ENCODE results near the gene ARHGEF1.

DNA sequence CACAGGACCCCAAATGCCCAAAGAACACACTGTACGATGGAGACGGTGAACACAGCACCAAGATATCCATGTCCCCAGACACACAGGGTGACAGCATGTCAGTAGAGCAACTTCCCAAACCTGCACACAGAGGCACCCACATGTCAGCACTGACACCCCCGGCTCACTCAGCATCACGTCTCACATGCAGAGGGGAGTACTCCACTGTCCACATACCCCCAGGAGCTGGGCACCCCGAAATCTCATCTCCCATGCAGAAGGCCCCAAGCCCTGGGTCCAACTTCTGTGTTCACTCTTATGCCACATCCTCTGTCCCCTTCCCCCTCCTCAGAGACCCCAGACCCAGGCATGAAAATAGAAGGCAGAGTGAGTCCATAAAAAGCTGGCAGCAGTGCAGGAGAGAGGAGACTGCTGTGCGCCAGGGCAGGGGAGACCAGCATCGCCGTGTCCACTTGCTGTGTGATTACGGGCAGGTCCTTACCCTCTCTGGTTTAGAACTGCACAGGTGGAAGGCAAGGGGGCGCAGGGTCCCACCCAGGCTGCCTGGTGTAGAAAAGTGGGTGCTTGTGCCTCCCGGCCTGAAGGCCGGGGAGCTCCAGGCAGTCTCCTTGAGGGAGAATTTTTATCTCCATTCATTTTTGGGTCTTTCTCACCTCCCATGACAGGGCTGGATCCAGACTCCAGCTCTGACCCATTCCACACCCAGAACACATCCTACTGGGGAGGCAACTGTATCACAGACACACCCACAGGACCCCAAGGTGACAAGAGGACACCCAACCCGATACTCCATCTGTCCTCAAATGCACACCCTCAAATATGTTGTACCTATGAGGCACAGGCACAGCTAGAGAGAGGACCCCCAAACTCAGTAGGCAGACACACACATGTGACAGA, 28.3 kb downstream of the ARHGEF1 start:
- no peak for TF ChIP-seq POLR2A (IDR thresholded peaks at IDR 0.05)
- TF ChIP-seq, protein P1, sequence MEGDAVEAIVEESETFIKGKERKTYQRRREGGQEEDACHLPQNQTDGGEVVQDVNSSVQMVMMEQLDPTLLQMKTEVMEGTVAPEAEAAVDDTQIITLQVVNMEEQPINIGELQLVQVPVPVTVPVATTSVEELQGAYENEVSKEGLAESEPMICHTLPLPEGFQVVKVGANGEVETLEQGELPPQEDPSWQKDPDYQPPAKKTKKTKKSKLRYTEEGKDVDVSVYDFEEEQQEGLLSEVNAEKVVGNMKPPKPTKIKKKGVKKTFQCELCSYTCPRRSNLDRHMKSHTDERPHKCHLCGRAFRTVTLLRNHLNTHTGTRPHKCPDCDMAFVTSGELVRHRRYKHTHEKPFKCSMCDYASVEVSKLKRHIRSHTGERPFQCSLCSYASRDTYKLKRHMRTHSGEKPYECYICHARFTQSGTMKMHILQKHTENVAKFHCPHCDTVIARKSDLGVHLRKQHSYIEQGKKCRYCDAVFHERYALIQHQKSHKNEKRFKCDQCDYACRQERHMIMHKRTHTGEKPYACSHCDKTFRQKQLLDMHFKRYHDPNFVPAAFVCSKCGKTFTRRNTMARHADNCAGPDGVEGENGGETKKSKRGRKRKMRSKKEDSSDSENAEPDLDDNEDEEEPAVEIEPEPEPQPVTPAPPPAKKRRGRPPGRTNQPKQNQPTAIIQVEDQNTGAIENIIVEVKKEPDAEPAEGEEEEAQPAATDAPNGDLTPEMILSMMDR (IDR thresholded peaks at IDR 0.05) = no peak

All from prostate gland (tissue), 2 donors.